K562 (cell line): ENCODE measurements around the gene ANO6. TPM values are rescaled to one million over a fixed set of nuclear protein-coding genes. Genes with fewer than 3 reads are reported as not detected.

Source experiments
- ATAC-seq: fragments of 200-7000 bp; cut with Tn5 transposase; 3 replicates; pipeline ENCODE4 v1.9.1; 2020; ENCODE audit warnings: moderate library complexity
- BruUV-seq: library from RNA; stranded (reverse); fragments of 400-500 nt; replicated peaks from 2 replicates; lab custom pipeline; 2021; lab: Mats Ljungman, UMichigan
- CTCF ChIA-PET: fragments of 300-600 bp; formaldehyde crosslinking; extraction: SDS; loops from one replicate; lab custom pipeline; 2021; ENCODE audit warnings: low intra/inter-chr PET ratio; lab: Yijun Ruan, JAX
- POLR2A ChIA-PET: fragments of 300-600, 350-650 bp; sonication (Branson Sonifier 250); formaldehyde crosslinking; extraction: SDS; loops from one replicate; lab custom pipeline; 2021; ENCODE audit warnings: antibody characterized with exemption, inconsistent platforms; lab: Yijun Ruan, JAX
- DNase-seq, 4 experiments: peaks; one replicate each; pipeline versions ENCODE4 v3.0.0 to v3.0.0-alpha.2; 2011 to 2018; ENCODE audit warnings: low spot score in 3 of 4, mixed read lengths in 3 of 4; ENCODE audit errors: extremely low read depth in 1 of 4
- FAIRE-seq: peaks from 2 replicates; lab custom pipeline; 2011; peaks lifted over from hg19 to GRCh38; lab: Jason Lieb, UNC
- H2AFZ ChIP-seq: 2 replicates; pipeline ENCODE4 v1.6.0; 2011; ENCODE audit warnings: low read depth, low read length, control low read depth, inconsistent platforms
- H3K27ac ChIP-seq: fragments of 200-600 bp; 3 replicates; pipeline ENCODE4 v1.8.0; 2011; ENCODE audit warnings: low read depth, mild to moderate bottlenecking, control low read depth, inconsistent platforms, low read length, moderate library complexity, mixed read lengths; ENCODE audit errors: extremely low read depth
- H3K27me3 ChIP-seq, 2 experiments: fragments of 300-600 bp in 1 of 2; 2 replicates in 1 of 2; 3 replicates in 1 of 2; pipeline versions ENCODE4 v1.6.0 to v1.8.0; 2011; ENCODE audit warnings: inconsistent platforms in 2 of 2, low read length in 2 of 2, mild to moderate bottlenecking in 1 of 2, mixed read lengths in 1 of 2, moderate library complexity in 1 of 2; ENCODE audit not compliant: control insufficient read depth in 2 of 2, insufficient read depth in 2 of 2
- H3K36me3 ChIP-seq: fragments of 300-600 bp; 3 replicates; pipeline ENCODE4 v1.8.0; 2011; ENCODE audit warnings: mild to moderate bottlenecking, low read length, inconsistent platforms; ENCODE audit not compliant: control insufficient read depth, insufficient read depth
- H3K4me1 ChIP-seq, 2 experiments: fragments of 200-600 bp in 1 of 2; replicated peaks in 1 of 2; 2 replicates in 1 of 2; 3 replicates in 1 of 2; pipeline versions ENCODE4 v1.5.1 to v1.8.0; 2011; ENCODE audit warnings: inconsistent platforms in 2 of 2, low read length in 2 of 2, mild to moderate bottlenecking in 1 of 2, mixed read lengths in 1 of 2, moderate library complexity in 1 of 2; ENCODE audit not compliant: control insufficient read depth in 2 of 2, insufficient read depth in 2 of 2
- H3K4me2 ChIP-seq: 2 replicates; pipeline ENCODE4 v1.6.1; 2011; ENCODE audit warnings: low read length, control low read depth, inconsistent platforms, mixed read lengths; ENCODE audit not compliant: insufficient read depth
- H3K4me3 ChIP-seq: fragments of 200-600 bp; sonication (generic), shearing (Covaris generic); 2 replicates; pipeline ENCODE4 v1.5.1; 2016; ENCODE audit warnings: control low read depth, inconsistent platforms
- H3K79me2 ChIP-seq: fragments of 200-600 bp; 3 replicates; pipeline ENCODE4 v1.8.0; 2011; ENCODE audit warnings: low read length, inconsistent platforms; ENCODE audit not compliant: control insufficient read depth, insufficient read depth
- H3K9ac ChIP-seq, 2 experiments: 2 replicates each; pipeline versions ENCODE4 v1.6.0 to v1.6.1; 2011; ENCODE audit warnings: low read depth in 2 of 2, low read length in 2 of 2, control low read depth in 1 of 2, inconsistent platforms in 1 of 2, mild to moderate bottlenecking in 1 of 2, mixed read lengths in 1 of 2; ENCODE audit not compliant: insufficient read depth in 1 of 2
- H3K9me1 ChIP-seq: one replicate; pipeline ENCODE4 v1.6.0; 2011; ENCODE audit warnings: inconsistent platforms, mild to moderate bottlenecking, low read length, moderate library complexity; ENCODE audit not compliant: control insufficient read depth, insufficient read depth
- H3K9me3 ChIP-seq: replicated peaks from 2 replicates; pipeline ENCODE4 v1.5.1; 2011; ENCODE audit warnings: low read depth, low read length, inconsistent platforms; ENCODE audit not compliant: control insufficient read depth, insufficient read depth
- H4K20me1 ChIP-seq: replicated peaks from 2 replicates; pipeline ENCODE4 v1.6.1; 2011; ENCODE audit warnings: low read length, inconsistent platforms, mixed read lengths; ENCODE audit not compliant: control insufficient read depth, insufficient read depth
- BCOR ChIP-seq: fragments of 450-650 bp; IDR thresholded peaks from 2 replicates; pipeline ENCODE4 v1.6.1; 2016
- C11orf30 ChIP-seq: fragments of 450-650 bp; IDR thresholded peaks from 2 replicates; pipeline ENCODE4 v1.6.1; 2016; ENCODE audit warnings: low read depth, mild to moderate bottlenecking
- HDGF ChIP-seq: fragments of 450-650 bp; IDR thresholded peaks from 2 replicates; pipeline ENCODE4 v1.6.1; 2016
- MAFF ChIP-seq: IDR thresholded peaks from 2 replicates; pipeline ENCODE4 v1.6.1; 2012; ENCODE audit warnings: low read length, improper control_type of control experiment
- MAFG ChIP-seq: fragments of 450-650 bp; conservative IDR thresholded peaks from 2 replicates; pipeline ENCODE4 v1.6.1; 2016; ENCODE audit warnings: missing genetic modification characterization, missing compliant biosample characterization
- MAFK ChIP-seq: IDR thresholded peaks from 2 replicates; pipeline ENCODE4 v1.6.1; 2011; ENCODE audit warnings: low read length, improper control_type of control experiment
- NCOA6 ChIP-seq: fragments of 450-650 bp; IDR thresholded peaks from 2 replicates; pipeline ENCODE4 v1.6.1; 2017; ENCODE audit warnings: mild to moderate bottlenecking
- NFXL1 ChIP-seq: fragments of 450-650 bp; formaldehyde crosslinking; IDR thresholded peaks from 2 replicates; pipeline ENCODE4 v1.4.0; 2021; ENCODE audit warnings: mild to moderate bottlenecking
- ZNF277 ChIP-seq: fragments of 250-450 bp; sonication (Bioruptor Pico); IDR thresholded peaks from 2 replicates; pipeline ENCODE4 v1.8.0; 2022; ENCODE audit warnings: inconsistent platforms, mild to moderate bottlenecking, moderate library complexity, borderline replicate concordance
- ZNF316 ChIP-seq: fragments of 450-650 bp; IDR thresholded peaks from 2 replicates; pipeline ENCODE4 v1.6.1; 2016
- ZNF395 ChIP-seq: fragments of 200-800 bp; sonication (Bioruptor generic); IDR thresholded peaks from 2 replicates; pipeline ENCODE4 v1.6.1; 2017; ENCODE audit warnings: missing genetic modification characterization, missing compliant biosample characterization
- WGBS: fragments of 100-300 bp; shearing (Covaris generic); methylation state at CpG from one replicate; pipeline ENCODE4 v1.1.6; 2016; ENCODE audit warnings: low coverage, mixed read lengths; ENCODE audit not compliant: insufficient coverage; ENCODE audit errors: missing lambda C conversion rate; 5-methylcytosine and 5-hydroxymethylcytosine counted together
- in situ Hi-C: fragments of 300-500 bp; cut with MboI; formaldehyde crosslinking; loops from 4 replicates; pipeline ENCODE4 v1.15.0; 2018; ENCODE audit warnings: inconsistent platforms, mixed read lengths
- intact Hi-C: fragments of 100-400 bp; cut with micrococcal nuclease; formaldehyde crosslinking; loops from 2 replicates; pipeline ENCODE4 v1.14.2; 2022
- polyA plus RNA-seq, 8 experiments: library from polyadenylated mRNA; depleted of rRNA in 4 of 8; stranded (reverse) in 5 of 8; unstranded in 3 of 8; fragments of >200 nt; fragmentation: Nextera tagmentation in 2 of 8; fragmentation: Illumina TruSeq in 1 of 8; extraction: Ambion mirVana in 2 of 8; extraction: Trizol in 1 of 8; gene quantifications; 2 replicates each; pipeline versions ENCODE4 v1.2.1 to v1.2.3, GENCODE V29; 2011 to 2014; ENCODE audit warnings: inconsistent platforms in 1 of 8, missing spikeins in 1 of 8
- total RNA-seq, 7 experiments: library from RNA; depleted of rRNA in 6 of 7; stranded (reverse); fragments of >200 nt in 6 of 7; fragmentation: Illumina TruSeq in 2 of 7; extraction: Trizol in 2 of 7; gene quantifications; 2 replicates each; pipeline versions ENCODE4 v1.2.1 to v1.2.3, GENCODE V29; 2011 to 2021; ENCODE audit warnings: low replicate concordance in 1 of 7
- TF ChIP-seq, protein P1 (sequence below): sonication (generic); formaldehyde crosslinking; IDR thresholded peaks from 2 replicates; pipeline ENCODE4 v1.8.0; 2023; ENCODE audit warnings: mild to moderate bottlenecking, missing genetic modification reagents
- TF ChIP-seq, protein P2 (sequence below): sonication (generic); formaldehyde crosslinking; IDR thresholded peaks from 2 replicates; pipeline ENCODE4 v1.8.0; 2022; ENCODE audit warnings: mild to moderate bottlenecking, missing genetic modification reagents

ANO6 gene
- total and polyA plus RNA-seq, 9 of the 15 experiments (the other 6 are each of a cell fraction or from before 2014, with no cell fraction given): 3.5 to 24.7 (median 20.3) TPM

DNA sequence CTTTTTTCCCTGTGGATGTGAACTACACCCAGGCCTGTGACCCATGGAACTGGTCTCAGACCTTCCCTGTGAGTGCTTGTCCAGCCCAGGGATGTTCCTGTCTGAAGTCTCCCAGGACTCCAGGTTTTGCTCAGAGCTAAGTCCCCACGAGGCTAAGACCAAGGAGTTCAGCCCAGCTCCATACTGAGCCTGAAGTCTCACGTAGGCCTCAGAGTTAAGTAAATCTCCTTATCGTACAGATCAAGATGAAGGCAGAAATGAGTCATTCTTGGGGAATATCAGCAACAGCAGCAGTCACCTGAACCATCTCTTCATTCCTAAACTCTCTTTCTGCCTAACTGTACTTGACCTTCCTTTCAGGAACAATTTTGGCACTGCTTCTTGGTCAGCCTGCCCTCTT lies 139.8 kb downstream of the ANO6 start (continued):
- TF ChIP-seq, protein P1, sequence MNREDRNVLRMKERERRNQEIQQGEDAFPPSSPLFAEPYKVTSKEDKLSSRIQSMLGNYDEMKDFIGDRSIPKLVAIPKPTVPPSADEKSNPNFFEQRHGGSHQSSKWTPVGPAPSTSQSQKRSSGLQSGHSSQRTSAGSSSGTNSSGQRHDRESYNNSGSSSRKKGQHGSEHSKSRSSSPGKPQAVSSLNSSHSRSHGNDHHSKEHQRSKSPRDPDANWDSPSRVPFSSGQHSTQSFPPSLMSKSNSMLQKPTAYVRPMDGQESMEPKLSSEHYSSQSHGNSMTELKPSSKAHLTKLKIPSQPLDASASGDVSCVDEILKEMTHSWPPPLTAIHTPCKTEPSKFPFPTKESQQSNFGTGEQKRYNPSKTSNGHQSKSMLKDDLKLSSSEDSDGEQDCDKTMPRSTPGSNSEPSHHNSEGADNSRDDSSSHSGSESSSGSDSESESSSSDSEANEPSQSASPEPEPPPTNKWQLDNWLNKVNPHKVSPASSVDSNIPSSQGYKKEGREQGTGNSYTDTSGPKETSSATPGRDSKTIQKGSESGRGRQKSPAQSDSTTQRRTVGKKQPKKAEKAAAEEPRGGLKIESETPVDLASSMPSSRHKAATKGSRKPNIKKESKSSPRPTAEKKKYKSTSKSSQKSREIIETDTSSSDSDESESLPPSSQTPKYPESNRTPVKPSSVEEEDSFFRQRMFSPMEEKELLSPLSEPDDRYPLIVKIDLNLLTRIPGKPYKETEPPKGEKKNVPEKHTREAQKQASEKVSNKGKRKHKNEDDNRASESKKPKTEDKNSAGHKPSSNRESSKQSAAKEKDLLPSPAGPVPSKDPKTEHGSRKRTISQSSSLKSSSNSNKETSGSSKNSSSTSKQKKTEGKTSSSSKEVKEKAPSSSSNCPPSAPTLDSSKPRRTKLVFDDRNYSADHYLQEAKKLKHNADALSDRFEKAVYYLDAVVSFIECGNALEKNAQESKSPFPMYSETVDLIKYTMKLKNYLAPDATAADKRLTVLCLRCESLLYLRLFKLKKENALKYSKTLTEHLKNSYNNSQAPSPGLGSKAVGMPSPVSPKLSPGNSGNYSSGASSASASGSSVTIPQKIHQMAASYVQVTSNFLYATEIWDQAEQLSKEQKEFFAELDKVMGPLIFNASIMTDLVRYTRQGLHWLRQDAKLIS (CRISPR knock-in tag): no peak
- TF ChIP-seq BCOR: no peak

- no peak for FAIRE-seq
- Histone ChIP-seq H3K36me3 (peaks cover 14% of the 10 kb centered on the region; the same call in 2 of the 3 replicates), H3K9me1 (no peaks in the 10 kb centered on the region), H3K4me3 (no peak overlapping the region), H3K79me2 (no peaks in the 10 kb centered on the region), H3K4me1 (peaks cover 0 to 8% of the 10 kb centered on the region in 2 experiments; a peak in 2 of 5 replicates), H3K4me2 (no peak overlapping the region), H3K27ac (no peak overlapping the region), H3K9me3 (no peaks in the 10 kb centered on the region), H3K9ac (no peak overlapping the region), H2AFZ (no peak overlapping the region), H4K20me1 (no peaks in the 10 kb centered on the region), H3K27me3 (no peaks in the 10 kb centered on the region)
- ChIA-PET POLR2A (no interaction called here), CTCF (no interaction called here)
- no peak for DNase-seq
- no TSS peak for BruUV-seq
- intact Hi-C loops (no loop called here), in situ Hi-C loops (no loop called here)
- 75% methylated on average over 4 of the region's 4 CpGs for WGBS
- ATAC-seq: no peak
- TF ChIP-seq C11orf30: peak; percentile 50; the same call in 1 of the 2 replicates
- TF ChIP-seq MAFK: peak; percentile 19; the same call in 1 of the 2 replicates
- no peak for TF ChIP-seq ZNF277 (CRISPR knock-in tag)
- no peak for TF ChIP-seq HDGF
- no peak for TF ChIP-seq ZNF395 (CRISPR knock-in tag)
- peak; percentile 55 for TF ChIP-seq MAFG
- peak; percentile 79 for TF ChIP-seq ZNF316
- TF ChIP-seq NFXL1: no peak
- TF ChIP-seq NCOA6: no peak
- TF ChIP-seq MAFF: peak; percentile 59
- TF ChIP-seq, protein P2, sequence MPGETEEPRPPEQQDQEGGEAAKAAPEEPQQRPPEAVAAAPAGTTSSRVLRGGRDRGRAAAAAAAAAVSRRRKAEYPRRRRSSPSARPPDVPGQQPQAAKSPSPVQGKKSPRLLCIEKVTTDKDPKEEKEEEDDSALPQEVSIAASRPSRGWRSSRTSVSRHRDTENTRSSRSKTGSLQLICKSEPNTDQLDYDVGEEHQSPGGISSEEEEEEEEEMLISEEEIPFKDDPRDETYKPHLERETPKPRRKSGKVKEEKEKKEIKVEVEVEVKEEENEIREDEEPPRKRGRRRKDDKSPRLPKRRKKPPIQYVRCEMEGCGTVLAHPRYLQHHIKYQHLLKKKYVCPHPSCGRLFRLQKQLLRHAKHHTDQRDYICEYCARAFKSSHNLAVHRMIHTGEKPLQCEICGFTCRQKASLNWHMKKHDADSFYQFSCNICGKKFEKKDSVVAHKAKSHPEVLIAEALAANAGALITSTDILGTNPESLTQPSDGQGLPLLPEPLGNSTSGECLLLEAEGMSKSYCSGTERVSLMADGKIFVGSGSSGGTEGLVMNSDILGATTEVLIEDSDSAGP (CRISPR knock-in tag): no peak
Measured at GRCh38 chr12:45356822-45357538, 141.1 kb downstream of the ANO6 start.
